ENCODE results near the gene DUSP16.

- TF ChIP-seq, protein P1, sequence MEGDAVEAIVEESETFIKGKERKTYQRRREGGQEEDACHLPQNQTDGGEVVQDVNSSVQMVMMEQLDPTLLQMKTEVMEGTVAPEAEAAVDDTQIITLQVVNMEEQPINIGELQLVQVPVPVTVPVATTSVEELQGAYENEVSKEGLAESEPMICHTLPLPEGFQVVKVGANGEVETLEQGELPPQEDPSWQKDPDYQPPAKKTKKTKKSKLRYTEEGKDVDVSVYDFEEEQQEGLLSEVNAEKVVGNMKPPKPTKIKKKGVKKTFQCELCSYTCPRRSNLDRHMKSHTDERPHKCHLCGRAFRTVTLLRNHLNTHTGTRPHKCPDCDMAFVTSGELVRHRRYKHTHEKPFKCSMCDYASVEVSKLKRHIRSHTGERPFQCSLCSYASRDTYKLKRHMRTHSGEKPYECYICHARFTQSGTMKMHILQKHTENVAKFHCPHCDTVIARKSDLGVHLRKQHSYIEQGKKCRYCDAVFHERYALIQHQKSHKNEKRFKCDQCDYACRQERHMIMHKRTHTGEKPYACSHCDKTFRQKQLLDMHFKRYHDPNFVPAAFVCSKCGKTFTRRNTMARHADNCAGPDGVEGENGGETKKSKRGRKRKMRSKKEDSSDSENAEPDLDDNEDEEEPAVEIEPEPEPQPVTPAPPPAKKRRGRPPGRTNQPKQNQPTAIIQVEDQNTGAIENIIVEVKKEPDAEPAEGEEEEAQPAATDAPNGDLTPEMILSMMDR (IDR thresholded peaks at IDR 0.05), result no peak
- no peak for TF ChIP-seq POLR2A (IDR thresholded peaks at IDR 0.05)
Observed at GRCh38 chr12:12477532-12477890, 85.2 kb downstream of the DUSP16 start.
